ENCODE data around the gene SLC29A1. TPM values are rescaled to one million over a fixed set of nuclear protein-coding genes. Genes with fewer than 3 reads are reported as not detected.

SLC29A1 gene
- total and polyA plus RNA-seq, 9 of the 15 experiments (the other 6 are each of a cell fraction or from before 2014, with no cell fraction given) = 18.9 to 170 (median 57.7) TPM

DNA sequence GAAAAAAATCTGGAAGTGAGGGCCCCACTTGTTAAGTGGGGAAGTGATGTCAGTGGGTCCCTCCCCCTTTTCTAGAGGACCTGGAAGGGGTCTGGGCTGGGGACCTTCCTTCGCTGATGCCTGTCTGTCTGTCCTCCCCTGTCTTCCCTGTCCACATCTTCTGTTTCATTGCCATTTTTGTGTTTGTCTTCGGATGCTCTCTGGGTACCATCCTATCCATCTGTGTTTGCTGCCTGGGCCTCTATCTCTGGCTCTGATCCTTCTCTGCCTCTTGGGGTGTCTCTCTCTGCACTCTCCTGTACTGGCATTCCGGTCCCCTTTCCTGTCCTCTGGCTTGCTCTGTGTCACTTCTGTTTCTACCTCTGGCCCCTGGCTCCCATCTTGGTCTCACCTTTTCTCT, 49.1 kb downstream of the SLC29A1 start:
- TF ChIP-seq BCOR (IDR thresholded peaks at IDR 0.05) = no peak
- H3K9ac ChIP-seq (ENCODE audit: insufficient read depth in 1 of 2, low read depth in 2 of 2, low read length in 2 of 2) = peak overlapping the region in 1 of 2 experiments; percentile 71; a peak in 1 of 4 replicates
- no peak for ATAC-seq
- no peak for FAIRE-seq
- no TSS peak for BruUV-seq (replicated peaks)
- peaks cover under 1% of the 10 kb centered on the region for H3K9me1 ChIP-seq (ENCODE audit: control insufficient read depth, insufficient read depth, low read length)
- H3K4me3 ChIP-seq = no peak overlapping the region
- 4% methylated on average over 3 of the region's 3 CpGs for WGBS (ENCODE audit: insufficient coverage, low coverage, missing lambda C conversion rate)
- peaks cover 70 to 78% of the 10 kb centered on the region in 2 experiments for H3K27me3 ChIP-seq (ENCODE audit: control insufficient read depth in 2 of 2, insufficient read depth in 2 of 2, low read length in 2 of 2)
- CTCF ChIA-PET (ENCODE audit: low intra/inter-chr PET ratio) = interaction anchor here (0.5 kb wide), 1 partner anchor 27 kb away, joined by 3 read pairs; no protein-coding TSS in a partner anchor
- H2AFZ ChIP-seq (ENCODE audit: low read depth, low read length) = no peak overlapping the region
- POLR2A ChIA-PET = interaction anchor here (0.7 to 4.7 kb wide), 2 partner anchors 25 to 115 kb away, joined by 4 to 24 read pairs; partner anchors contain the start of gene HSP90AB1
- DNase-seq (ENCODE audit: extremely low read depth in 1 of 4, low spot score in 3 of 4) = no peak
- no peaks in the 10 kb centered on the region for H3K9me3 ChIP-seq (replicated peaks; ENCODE audit: control insufficient read depth, insufficient read depth, low read depth, low read length)
- H3K4me1 ChIP-seq (replicated peaks in 1 of 2; ENCODE audit: control insufficient read depth in 2 of 2, insufficient read depth in 2 of 2, low read length in 2 of 2) = peaks cover 0 to 33% of the 10 kb centered on the region in 2 experiments; a peak in 2 of 5 replicates
- H3K36me3 ChIP-seq (ENCODE audit: control insufficient read depth, insufficient read depth, low read length) = no peaks in the 10 kb centered on the region
- no peaks in the 10 kb centered on the region for H3K79me2 ChIP-seq (ENCODE audit: control insufficient read depth, insufficient read depth, low read length)
- no peak overlapping the region for H3K27ac ChIP-seq (ENCODE audit: extremely low read depth, low read depth, low read length)
- H3K4me2 ChIP-seq (ENCODE audit: insufficient read depth, low read length) = no peak overlapping the region
- in situ Hi-C loops (cut with MboI) (no loop called here), intact Hi-C loops (cut with micrococcal nuclease) (no loop called here)
- H4K20me1 ChIP-seq (replicated peaks; ENCODE audit: control insufficient read depth, insufficient read depth, low read length) = peaks cover 13% of the 10 kb centered on the region

GRCh38 chr6:44272999-44273566, 49.7 kb downstream of the SLC29A1 start:
- WGBS (ENCODE audit: insufficient coverage, low coverage, missing lambda C conversion rate) = 9% methylated on average over 23 of the region's 23 CpGs
- TF ChIP-seq USF1 (CRISPR knock-in tag; IDR thresholded peaks at IDR 0.05) = peak; percentile 41; the same call in 1 of the 2 replicates
- TF ChIP-seq SRSF9 (IDR thresholded peaks at IDR 0.05; ENCODE audit: borderline replicate concordance, low read depth, low read length) = no peak
- TF ChIP-seq IRF2 (CRISPR knock-in tag; IDR thresholded peaks at IDR 0.05) = 0 out of 2 replicates have a peak, but pooled peaks have one; percentile 66
- 0 out of 2 replicates have a peak, but pooled peaks have one; percentile 17 for TF ChIP-seq L3MBTL2 (IDR thresholded peaks at IDR 0.05)
- TF ChIP-seq E2F6 (IDR thresholded peaks at IDR 0.05; ENCODE audit: borderline replicate concordance in 1 of 2, extremely low read depth in 1 of 2, insufficient read depth in 1 of 2, insufficient read length in 1 of 2, low read depth in 1 of 2, low read length in 1 of 2, poor library complexity in 1 of 2, severe bottlenecking in 1 of 2) = no peak
- no peak for TF ChIP-seq POLR2B (IDR thresholded peaks at IDR 0.05; ENCODE audit: low read depth, partially characterized antibody)
- TF ChIP-seq, protein P1, sequence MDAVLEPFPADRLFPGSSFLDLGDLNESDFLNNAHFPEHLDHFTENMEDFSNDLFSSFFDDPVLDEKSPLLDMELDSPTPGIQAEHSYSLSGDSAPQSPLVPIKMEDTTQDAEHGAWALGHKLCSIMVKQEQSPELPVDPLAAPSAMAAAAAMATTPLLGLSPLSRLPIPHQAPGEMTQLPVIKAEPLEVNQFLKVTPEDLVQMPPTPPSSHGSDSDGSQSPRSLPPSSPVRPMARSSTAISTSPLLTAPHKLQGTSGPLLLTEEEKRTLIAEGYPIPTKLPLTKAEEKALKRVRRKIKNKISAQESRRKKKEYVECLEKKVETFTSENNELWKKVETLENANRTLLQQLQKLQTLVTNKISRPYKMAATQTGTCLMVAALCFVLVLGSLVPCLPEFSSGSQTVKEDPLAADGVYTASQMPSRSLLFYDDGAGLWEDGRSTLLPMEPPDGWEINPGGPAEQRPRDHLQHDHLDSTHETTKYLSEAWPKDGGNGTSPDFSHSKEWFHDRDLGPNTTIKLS (IDR thresholded peaks at IDR 0.05; ENCODE audit: borderline replicate concordance, low read depth) = peak; percentile 57; the same call in 1 of the 2 replicates
- no peak for TF ChIP-seq THRAP3 (IDR thresholded peaks at IDR 0.05; ENCODE audit: borderline replicate concordance)
- TF ChIP-seq CREM (IDR thresholded peaks at IDR 0.05; ENCODE audit: low read depth) = peak; percentile 38; the same call in 1 of the 2 replicates

More at GRCh38 chr6:44272999-44273566, 49.7 kb downstream of the SLC29A1 start:
- H3K9me3 ChIP-seq (replicated peaks; ENCODE audit: control insufficient read depth, insufficient read depth, low read depth, low read length) = no peaks in the 10 kb centered on the region
- H2AFZ ChIP-seq (ENCODE audit: low read depth, low read length) = 0 out of 2 replicates have a peak overlapping the region, but pooled peaks have one; percentile 13
- no peak overlapping the region for H3K27ac ChIP-seq (ENCODE audit: extremely low read depth, low read depth, low read length)
- ChIA-PET CTCF (ENCODE audit: low intra/inter-chr PET ratio) (no interaction called here), POLR2A (interaction anchor here (0.6 to 4.7 kb wide), 7 partner anchors 16 to 557 kb away, joined by 3 to 24 read pairs (median 3); partner anchors contain the start of genes AARS2 and HSP90AB1)
- H3K36me3 ChIP-seq (ENCODE audit: control insufficient read depth, insufficient read depth, low read length) = no peaks in the 10 kb centered on the region
- FAIRE-seq (no peak), DNase-seq (ENCODE audit: extremely low read depth in 1 of 4, low spot score in 3 of 4) (no peak), ATAC-seq (peak; percentile 10)
- H3K79me2 ChIP-seq (ENCODE audit: control insufficient read depth, insufficient read depth, low read length) = no peaks in the 10 kb centered on the region
- peak overlapping the region; percentile 30 for H3K4me2 ChIP-seq (ENCODE audit: insufficient read depth, low read length)
- in situ Hi-C loops (cut with MboI) = no loop called here
- intact Hi-C loops (cut with micrococcal nuclease) = no loop called here
- H4K20me1 ChIP-seq (replicated peaks; ENCODE audit: control insufficient read depth, insufficient read depth, low read length) = peaks cover 18% of the 10 kb centered on the region
- no peak overlapping the region for H3K4me3 ChIP-seq
- peaks cover 4% of the 10 kb centered on the region for H3K9me1 ChIP-seq (ENCODE audit: control insufficient read depth, insufficient read depth, low read length)
- peak overlapping the region in 1 of 2 experiments; percentile 71; a peak in 1 of 4 replicates for H3K9ac ChIP-seq (ENCODE audit: insufficient read depth in 1 of 2, low read depth in 2 of 2, low read length in 2 of 2)
- BruUV-seq (replicated peaks) = no TSS peak
- H3K4me1 ChIP-seq (replicated peaks in 1 of 2; ENCODE audit: control insufficient read depth in 2 of 2, insufficient read depth in 2 of 2, low read length in 2 of 2) = peaks cover 0 to 33% of the 10 kb centered on the region in 2 experiments; a peak in 2 of 5 replicates
- H3K27me3 ChIP-seq (ENCODE audit: control insufficient read depth in 2 of 2, insufficient read depth in 2 of 2, low read length in 2 of 2) = peaks cover 76 to 84% of the 10 kb centered on the region in 2 experiments
